AG04449 (cell line): Measurements from ENCODE around the gene UQCC5.

ENCODE experiments used
- CTCF ChIA-PET: fragments of 350-600 bp; formaldehyde crosslinking; extraction: SDS; loops from one replicate; lab custom pipeline; 2021; ENCODE audit warnings: antibody characterized with exemption; lab: Yijun Ruan, JAX
- POLR2A ChIA-PET: fragments of 400-600, 350-600 bp; formaldehyde crosslinking; extraction: SDS; loops from one replicate; lab custom pipeline; 2020; ENCODE audit warnings: antibody characterized with exemption, inconsistent platforms; lab: Yijun Ruan, JAX
- DNase-seq: peaks from one replicate; pipeline ENCODE4 v3.0.0-alpha.2; 2010; ENCODE audit warnings: low read depth, low spot score
- H3K4me3 ChIP-seq: 2 replicates; pipeline ENCODE4 v1.5.1; 2011; ENCODE audit warnings: low read depth, mild to moderate bottlenecking, control low read depth, low read length
- CTCF ChIP-seq: IDR thresholded peaks from one replicate; pipeline ENCODE4 v1.5.1; 2011; ENCODE audit warnings: mild to moderate bottlenecking, moderate library complexity, low read length, control low read depth, inconsistent platforms; ENCODE audit not compliant: insufficient read depth; ENCODE audit errors: missing control alignments

UQCC5 gene

GRCh38 chr3:52536369-52537164 lies at the start of gene UQCC5:
UQCC5 (plus strand) TSS chr3:52536605; CDS start chr3:52536756, 151 bp downstream.
- peak within 1 kb of the TSS; percentile 91 for H3K4me3 ChIP-seq
- POLR2A ChIA-PET = interaction anchor here (0.6 to 1.1 kb wide), 9 partner anchors 8 to 157 kb away, joined by 3 to 9 read pairs (median 4); no protein-coding TSS in a partner anchor
- no peak for TF ChIP-seq CTCF
- CTCF ChIA-PET = interaction anchor here (1.0 to 1.3 kb wide), 2 partner anchors 11 to 109 kb away, joined by 4 read pairs; no protein-coding TSS in a partner anchor
- DNase-seq = peak; percentile 87

GRCh38 chr3:52487050-52487787 lies 49.2 kb upstream of the UQCC5 start:
- no peak overlapping the region for H3K4me3 ChIP-seq
- DNase-seq = no peak
- POLR2A ChIA-PET = no interaction called here
- CTCF ChIA-PET = no interaction called here
- no peak for TF ChIP-seq CTCF

- POLR2A ChIA-PET = interaction anchor here (0.6 kb wide), 1 partner anchor 48 kb away, joined by 3 read pairs; the partner anchor contains the start of gene UQCC5
- CTCF ChIA-PET = interaction anchor here (2.3 kb wide), 1 partner anchor 17 kb away, joined by 12 read pairs; no protein-coding TSS in a partner anchor
- TF ChIP-seq CTCF = no peak
- H3K4me3 ChIP-seq = no peak overlapping the region
- DNase-seq = no peak
Observed at GRCh38 chr3:52487788-52488691, 48.4 kb upstream of the UQCC5 start.

GRCh38 chr3:52488746-52489145 lies 47.7 kb upstream of the UQCC5 start:
- POLR2A ChIA-PET = no interaction called here
- CTCF ChIA-PET = interaction anchor here (1.1 to 2.3 kb wide), 2 partner anchors 13 to 17 kb away, joined by 3 to 12 read pairs; no protein-coding TSS in a partner anchor
- no peak overlapping the region for H3K4me3 ChIP-seq
- TF ChIP-seq CTCF = no peak
- no peak for DNase-seq

GRCh38 chr3:52489453-52489852 lies 47.0 kb upstream of the UQCC5 start:
- H3K4me3 ChIP-seq = no peak overlapping the region
- ChIA-PET POLR2A (interaction anchor here (0.6 to 1.2 kb wide), 2 partner anchors 9 to 215 kb away, joined by 3 read pairs; no protein-coding TSS in a partner anchor), CTCF (interaction anchor here (0.9 to 2.3 kb wide), 3 partner anchors 14 to 48 kb away, joined by 3 to 12 read pairs (median 3); no protein-coding TSS in a partner anchor)
- DNase-seq = no peak
- no peak for TF ChIP-seq CTCF
